GM18511 (cell line): ENCODE results near the gene SEC61A2.

Source experiments
- ATAC-seq: cut with Tn5 transposase; IDR thresholded peaks from one replicate; pipeline ENCODE4 v1.9.1; 2021; ENCODE audit warnings: mild to moderate bottlenecking, moderate library complexity; ENCODE audit not compliant: unreplicated experiment

Gene SEC61A2

GRCh38 chr10:12195603-12196506 lies 66.4 kb downstream of the SEC61A2 start, which contains the start of the genes CDC123 and NUDT5:
Gene CDC123, plus strand, starts transcription at chr10:12196188. Its CDS starts 58 bp downstream, at chr10:12196246.
Gene NUDT5, minus strand, starts transcription at chr10:12195891. Its CDS starts 9,600 bp downstream, at chr10:12186291.
- peak; percentile 94 for ATAC-seq

- no peak for ATAC-seq
These were observed 67.2 kb downstream of the SEC61A2 start for GRCh38 chr10:12196531-12197211.

- no peak for ATAC-seq
These were observed 68.7 kb downstream of the SEC61A2 start for GRCh38 chr10:12198156-12198555.

GRCh38 chr10:12200850-12201249 lies 71.4 kb downstream of the SEC61A2 start:
- ATAC-seq, result no peak

GRCh38 chr10:12201543-12201942 lies 72.1 kb downstream of the SEC61A2 start:
- ATAC-seq, result no peak

- ATAC-seq, result no peak
These were observed 72.7 kb downstream of the SEC61A2 start for GRCh38 chr10:12202226-12202625.

- ATAC-seq, result no peak
These were observed 75.6 kb downstream of the SEC61A2 start for GRCh38 chr10:12205082-12205481.

GRCh38 chr10:12207114-12207513 lies 77.6 kb downstream of the SEC61A2 start:
- no peak for ATAC-seq

GRCh38 chr10:12208460-12208859 lies 79.0 kb downstream of the SEC61A2 start:
- no peak for ATAC-seq

- no peak for ATAC-seq
These were observed 83.0 kb downstream of the SEC61A2 start for GRCh38 chr10:12212454-12212853.

- ATAC-seq, result no peak
These were observed 84.1 kb downstream of the SEC61A2 start for GRCh38 chr10:12213621-12214020.

GRCh38 chr10:12214093-12214492 lies 84.6 kb downstream of the SEC61A2 start:
- ATAC-seq, result no peak

- no peak for ATAC-seq
These were observed 85.3 kb downstream of the SEC61A2 start for GRCh38 chr10:12214763-12215218.
